GM19452 (cell line): ENCODE results near the gene FALEC.
"Not testable (repeated sequence)": the region's sequence is repeated elsewhere in the genome, so short reads cannot be mapped to it uniquely, and the experiment has no call there.

Experiments
- ATAC-seq: cut with Tn5 transposase; IDR thresholded peaks from one replicate; pipeline ENCODE4 v1.9.1; 2021; ENCODE audit not compliant: unreplicated experiment

The FALEC gene

GRCh38 chr1:150558303-150558704 is 42.8 kb downstream of the FALEC start:
- ATAC-seq, result no peak

GRCh38 chr1:150558761-150559655 is 43.5 kb downstream of the FALEC start:
- ATAC-seq, result no peak

GRCh38 chr1:150559656-150560010 is 44.1 kb downstream of the FALEC start:
- no peak for ATAC-seq

- ATAC-seq, result no peak
Measured at GRCh38 chr1:150560011-150560438, 44.5 kb downstream of the FALEC start.

GRCh38 chr1:150560576-150561253 is 45.2 kb downstream of the FALEC start:
- ATAC-seq, result peak; percentile 26

- ATAC-seq, result no peak
Measured at GRCh38 chr1:150561254-150561973, 45.9 kb downstream of the FALEC start.

- ATAC-seq, result peak; percentile 43
Measured at GRCh38 chr1:150561974-150562445, 46.5 kb downstream of the FALEC start.

GRCh38 chr1:150562446-150563339 is 47.1 kb downstream of the FALEC start:
- peak; percentile 24 for ATAC-seq

GRCh38 chr1:150563340-150564038 is 47.9 kb downstream of the FALEC start:
- no peak for ATAC-seq

- ATAC-seq, result no peak
Measured at GRCh38 chr1:150564051-150564991, 48.8 kb downstream of the FALEC start.

- not testable (repeated sequence) for ATAC-seq
Measured at GRCh38 chr1:150565240-150565991, 49.9 kb downstream of the FALEC start.

GRCh38 chr1:150566589-150567340 is 51.2 kb downstream of the FALEC start:
- no peak for ATAC-seq

- no peak for ATAC-seq
Measured at GRCh38 chr1:150567341-150567716, 51.8 kb downstream of the FALEC start.

GRCh38 chr1:150567717-150568593 is 52.4 kb downstream of the FALEC start:
- ATAC-seq, result no peak

- no peak for ATAC-seq
Measured at GRCh38 chr1:150568594-150568966, 53.0 kb downstream of the FALEC start.

GRCh38 chr1:150572918-150573647 is 57.5 kb downstream of the FALEC start:
- ATAC-seq, result no peak
